Activated CD4-positive, alpha-beta T cell treated with anti-CD3 and anti-CD28 coated beads for 24 hours (primary cell): ENCODE results near the gene SCNN1A.

Experiments used
- DNase-seq, 2 donors: peaks; one replicate each; pipeline ENCODE4 v3.0.0-alpha.2; 2020; ENCODE audit warnings: low read depth in 2 of 2

Gene SCNN1A

GRCh38 chr12:6334359-6334758 is 41.0 kb downstream of the SCNN1A start:
- no peak for DNase-seq

GRCh38 chr12:6333566-6333965 is 41.8 kb downstream of the SCNN1A start:
- DNase-seq, result no peak

- no peak for DNase-seq
Observed at GRCh38 chr12:6333029-6333428, 42.3 kb downstream of the SCNN1A start.

DNA sequence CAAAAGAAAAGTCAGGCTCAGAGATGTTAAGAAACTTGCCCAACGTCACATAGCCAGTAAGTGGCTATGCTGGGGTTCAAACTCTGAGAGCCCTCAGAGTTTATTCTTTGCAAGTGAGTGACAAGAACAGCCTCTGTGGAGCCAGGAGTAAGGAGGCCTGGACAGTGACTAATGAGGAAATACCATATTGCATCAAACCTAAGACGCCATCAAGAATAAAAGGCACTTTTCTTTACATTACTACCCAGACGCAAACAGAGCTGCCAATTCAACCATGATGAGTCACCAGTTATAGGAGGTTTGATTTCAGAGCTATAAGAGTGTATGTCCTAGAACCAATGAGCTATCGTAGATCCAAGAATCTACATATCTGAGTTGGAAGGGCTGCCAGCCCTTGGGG is 42.9 kb downstream of the SCNN1A start:
- DNase-seq, result no peak

GRCh38 chr12:6330999-6331714 is 44.2 kb downstream of the SCNN1A start:
- DNase-seq, result no peak

- no peak for DNase-seq
Observed at GRCh38 chr12:6330192-6330591, 45.2 kb downstream of the SCNN1A start.

DNA sequence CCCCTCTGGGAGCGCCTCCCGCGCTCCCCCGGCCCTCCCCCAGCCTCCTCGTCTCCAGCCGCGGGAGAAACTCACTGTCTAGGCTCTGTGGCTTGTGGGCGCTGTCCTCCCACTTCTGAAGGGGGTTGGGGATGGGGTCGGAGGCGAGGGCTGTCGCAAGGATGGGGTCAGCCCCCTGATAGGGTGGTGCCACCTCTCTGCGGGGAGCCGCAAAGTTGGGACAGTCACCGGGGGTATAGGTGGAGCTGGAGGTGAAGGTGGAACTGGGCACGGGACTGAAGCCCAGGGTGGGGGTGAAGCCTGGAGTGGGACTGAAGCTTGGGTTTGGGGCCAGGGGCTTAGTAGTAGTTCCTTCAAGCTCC is 45.7 kb downstream of the SCNN1A start:
- DNase-seq, result no peak

GRCh38 chr12:6328945-6329702 is 46.2 kb downstream of the SCNN1A start:
- no peak for DNase-seq

DNA sequence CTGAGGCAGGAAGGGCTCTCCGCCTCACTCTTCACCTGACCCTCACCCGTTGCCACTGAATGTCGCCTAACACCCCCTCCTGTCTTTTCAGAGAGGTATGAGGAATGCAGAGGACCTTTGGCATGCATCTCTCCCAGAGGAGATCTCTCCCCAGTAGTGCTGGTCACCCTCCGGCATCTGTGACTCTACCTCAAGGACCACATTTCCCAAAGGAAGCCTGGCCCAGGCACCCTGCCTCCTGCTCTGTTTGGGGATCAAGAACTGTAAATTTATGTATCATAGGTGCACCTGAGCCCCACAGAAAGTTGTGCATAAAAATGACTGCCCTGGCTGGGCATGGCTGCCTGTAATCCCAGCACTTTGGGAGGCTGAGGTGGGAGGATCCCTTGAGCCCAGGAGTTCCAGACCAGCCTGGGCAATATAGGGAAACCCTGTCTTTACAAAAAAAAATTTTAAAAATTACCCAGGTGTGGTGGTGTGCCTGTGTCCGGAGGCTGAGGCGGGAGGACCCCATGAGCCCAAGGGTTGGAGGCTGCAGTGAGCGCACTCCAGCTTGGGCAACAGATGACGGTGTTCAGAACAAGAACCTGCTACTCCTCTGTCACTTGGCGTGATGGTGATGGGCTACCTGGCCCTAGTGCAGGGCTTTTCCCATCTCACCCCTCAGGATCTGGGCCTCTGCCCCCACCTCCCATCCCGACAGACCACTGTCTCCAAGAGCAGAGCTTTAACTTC is 47.2 kb downstream of the SCNN1A start:
- no peak for DNase-seq

GRCh38 chr12:6327229-6328041 is 47.9 kb downstream of the SCNN1A start:
- DNase-seq, result no peak

GRCh38 chr12:6326316-6327228 is 48.8 kb downstream of the SCNN1A start:
- no peak for DNase-seq

- no peak for DNase-seq
Observed at GRCh38 chr12:6324936-6325750, 50.2 kb downstream of the SCNN1A start.

DNA sequence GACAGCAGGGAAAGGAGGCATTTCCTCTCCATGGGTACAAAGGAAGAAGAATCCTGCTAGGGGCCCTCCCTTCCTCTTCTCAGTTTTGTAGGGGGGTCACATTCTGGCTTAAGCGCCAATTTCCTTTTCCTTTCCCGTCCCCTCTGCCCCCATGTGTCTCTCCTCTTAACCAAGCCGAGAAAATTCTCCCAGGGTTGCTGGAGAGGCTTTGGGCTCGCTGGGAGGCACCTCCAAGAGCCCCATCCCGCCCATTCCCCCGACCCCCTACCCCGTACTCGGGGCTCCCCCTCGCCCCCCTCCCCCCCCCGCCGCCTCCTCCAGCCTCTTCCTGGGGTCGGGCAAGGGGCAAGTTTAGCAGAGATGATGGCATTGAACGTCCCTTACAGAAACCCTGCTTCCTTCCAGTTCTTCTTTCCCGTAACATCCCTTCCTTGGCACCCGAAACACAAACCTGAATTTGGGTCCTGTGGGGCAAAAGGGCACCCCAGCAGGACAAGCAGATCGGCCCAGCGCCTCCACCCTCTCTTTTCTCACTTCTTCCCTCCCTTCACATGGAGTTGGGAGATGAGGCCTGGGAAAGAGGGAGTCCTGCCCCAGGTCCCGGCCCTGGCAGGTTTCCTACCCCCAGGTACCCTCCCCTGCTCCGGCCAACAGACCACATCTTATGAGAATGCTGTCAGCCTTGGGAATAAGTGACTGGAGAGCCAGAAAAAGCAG is 51.2 kb downstream of the SCNN1A start:
- DNase-seq, result no peak

GRCh38 chr12:6323340-6323994 is 51.9 kb downstream of the SCNN1A start:
- no peak for DNase-seq

DNA sequence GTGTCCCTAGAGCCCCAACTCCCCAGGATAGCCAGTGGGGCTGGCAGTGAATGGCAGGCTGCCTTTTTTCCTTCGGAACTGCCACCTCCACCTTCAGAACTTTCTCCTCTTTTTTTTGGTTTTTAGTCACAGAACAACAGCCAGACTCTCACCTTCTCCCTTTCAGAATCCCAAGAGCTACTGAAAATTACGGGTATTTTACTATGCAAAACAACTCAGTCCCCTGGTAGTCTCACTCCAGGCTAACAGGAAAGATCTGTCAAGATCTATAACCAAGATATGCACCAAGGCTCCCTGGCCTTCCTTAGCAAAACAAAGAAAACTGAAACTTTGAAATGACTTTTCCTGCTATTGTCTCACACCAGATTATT is 52.4 kb downstream of the SCNN1A start:
- no peak for DNase-seq

GRCh38 chr12:6322352-6322751 is 53.0 kb downstream of the SCNN1A start:
- DNase-seq, result no peak

- no peak for DNase-seq
Observed at GRCh38 chr12:6321905-6322304, 53.5 kb downstream of the SCNN1A start.

GRCh38 chr12:6319446-6319845 is 55.9 kb downstream of the SCNN1A start:
- no peak for DNase-seq

DNA sequence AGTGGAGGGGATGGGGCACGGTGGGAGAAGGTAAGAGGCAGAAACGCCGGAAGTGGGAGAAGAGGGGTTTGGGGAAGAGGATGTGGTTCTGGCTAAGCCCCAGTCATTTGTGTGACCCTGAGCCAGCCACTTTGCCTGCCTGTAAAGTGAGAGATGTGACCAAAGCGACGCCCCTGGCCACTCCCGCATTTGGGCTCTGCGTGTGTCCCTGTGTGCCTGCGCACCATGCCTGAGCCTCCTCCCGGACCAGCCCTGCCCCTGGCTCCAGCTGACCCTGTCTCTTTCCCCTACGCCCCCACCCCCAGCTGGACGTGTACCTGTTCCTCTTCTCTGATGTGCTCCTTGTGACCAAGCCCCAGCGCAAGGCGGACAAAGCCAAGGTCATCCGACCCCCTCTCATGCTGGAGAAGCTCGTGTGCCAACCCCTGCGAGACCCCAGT is 56.9 kb downstream of the SCNN1A start:
- DNase-seq, result no peak
